Measurements from ENCODE around the gene HTD2.

DNA sequence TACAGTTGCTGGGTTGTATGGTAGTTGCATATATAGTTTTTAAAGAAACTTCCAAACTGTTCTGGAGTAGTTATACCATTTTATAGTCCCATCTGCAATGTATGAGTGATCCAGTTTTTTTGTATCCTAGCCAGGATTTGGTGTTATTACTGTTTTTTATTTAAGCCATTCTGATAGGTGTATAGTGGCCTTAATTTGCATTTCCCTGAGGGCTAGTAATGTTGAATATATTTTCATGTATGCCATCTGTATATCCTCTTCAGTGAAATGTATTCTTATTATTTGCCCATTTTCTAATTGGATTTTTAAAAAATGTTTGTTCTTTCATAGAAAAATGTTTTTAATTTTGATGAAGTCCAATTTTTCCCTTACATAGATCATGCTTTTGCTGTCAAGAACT lies 55.5 kb downstream of the HTD2 start:
- no peak for TF ChIP-seq POLR2A (IDR thresholded peaks at IDR 0.05)
- TF ChIP-seq, protein P1, sequence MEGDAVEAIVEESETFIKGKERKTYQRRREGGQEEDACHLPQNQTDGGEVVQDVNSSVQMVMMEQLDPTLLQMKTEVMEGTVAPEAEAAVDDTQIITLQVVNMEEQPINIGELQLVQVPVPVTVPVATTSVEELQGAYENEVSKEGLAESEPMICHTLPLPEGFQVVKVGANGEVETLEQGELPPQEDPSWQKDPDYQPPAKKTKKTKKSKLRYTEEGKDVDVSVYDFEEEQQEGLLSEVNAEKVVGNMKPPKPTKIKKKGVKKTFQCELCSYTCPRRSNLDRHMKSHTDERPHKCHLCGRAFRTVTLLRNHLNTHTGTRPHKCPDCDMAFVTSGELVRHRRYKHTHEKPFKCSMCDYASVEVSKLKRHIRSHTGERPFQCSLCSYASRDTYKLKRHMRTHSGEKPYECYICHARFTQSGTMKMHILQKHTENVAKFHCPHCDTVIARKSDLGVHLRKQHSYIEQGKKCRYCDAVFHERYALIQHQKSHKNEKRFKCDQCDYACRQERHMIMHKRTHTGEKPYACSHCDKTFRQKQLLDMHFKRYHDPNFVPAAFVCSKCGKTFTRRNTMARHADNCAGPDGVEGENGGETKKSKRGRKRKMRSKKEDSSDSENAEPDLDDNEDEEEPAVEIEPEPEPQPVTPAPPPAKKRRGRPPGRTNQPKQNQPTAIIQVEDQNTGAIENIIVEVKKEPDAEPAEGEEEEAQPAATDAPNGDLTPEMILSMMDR (IDR thresholded peaks at IDR 0.05 in 4 of 5, conservative IDR thresholded peaks at IDR 0.05 in 1 of 5) = no peak

Data from gastrocnemius medialis (tissue), 4 donors.